Esophagus (tissue), 2 donors: Measurements from ENCODE around the gene POLG. TPM values are rescaled to one million over a fixed set of nuclear protein-coding genes. Genes with fewer than 3 reads are reported as not detected.

ENCODE experiments used
- H3K27ac ChIP-seq, 2 donors: one replicate each; pipeline ENCODE4 v1.5.1; 2013; ENCODE audit warnings: low read depth in 2 of 2, mild to moderate bottlenecking in 2 of 2, inconsistent platforms in 1 of 2, low read length in 1 of 2, moderate library complexity in 1 of 2
- H3K27me3 ChIP-seq, 2 donors: one replicate each; pipeline ENCODE4 v1.6.1; 2013; ENCODE audit warnings: low read length in 2 of 2, control low read depth in 1 of 2, mild to moderate bottlenecking in 1 of 2; ENCODE audit not compliant: insufficient read depth in 2 of 2, control insufficient read depth in 1 of 2
- H3K36me3 ChIP-seq, 2 donors: one replicate each; pipeline ENCODE4 v1.6.1; 2013; ENCODE audit warnings: low read length in 1 of 2; ENCODE audit not compliant: control insufficient read depth in 2 of 2, insufficient read depth in 2 of 2
- H3K4me1 ChIP-seq, 2 donors: one replicate each; pipeline ENCODE4 v1.6.1; 2013; ENCODE audit warnings: low read length in 1 of 2; ENCODE audit not compliant: control insufficient read depth in 2 of 2, insufficient read depth in 2 of 2
- H3K4me3 ChIP-seq, 2 donors: one replicate each; pipeline ENCODE4 v1.5.1; 2013; ENCODE audit warnings: low read length in 2 of 2, mild to moderate bottlenecking in 2 of 2, low read depth in 1 of 2, moderate library complexity in 1 of 2
- H3K9me3 ChIP-seq, 2 donors: one replicate each; pipeline ENCODE4 v1.6.1; 2013; ENCODE audit warnings: mild to moderate bottlenecking in 2 of 2, low read depth in 1 of 2, low read length in 1 of 2, moderate library complexity in 1 of 2; ENCODE audit not compliant: control insufficient read depth in 2 of 2, insufficient read depth in 1 of 2
- whole genome bisulfite sequencing, 2 donors: extraction: QIAGEN DNeasy Blood & Tissue Kit; methylation state at CpG; one replicate each; pipeline ENCODE4 v1.1.7; 2013; 5-methylcytosine and 5-hydroxymethylcytosine counted together
- polyA plus RNA-seq, 2 donors: library from polyadenylated mRNA; stranded (reverse); fragments of 200-250 nt; gene quantifications; one replicate each; pipeline ENCODE4 v1.2.3, GENCODE V29; 2013
- donor health status: healthy with polysubstance abuse.
- donor health status: Bipolar disorder and iron deficiency.

The POLG gene
- polyA plus RNA-seq, result 10 to 100 TPM; 27.2 to 48.1 TPM

- Histone ChIP-seq H3K4me3 (peak within 1 kb of the TSS; percentile 75 to 93), H3K9me3 (no peaks in the 10 kb centered on the region), H3K27ac (peak within 1 kb of the TSS; percentile 97), H3K36me3 (peaks cover 6 to 23% of the 10 kb centered on the region in 2 donors), H3K4me1 (peaks cover 9 to 20% of the 10 kb centered on the region in 2 donors), H3K27me3 (no peaks in the 10 kb centered on the region)
- whole genome bisulfite sequencing, 2 donors, result 0 to 1% methylated on average over 84 to 85 of the region's 85 CpGs
These were observed at the start of gene POLG for GRCh38 chr15:89334510-89335297. TSS of gene POLG (minus strand) at chr15:89334824. CDS start at chr15:89333754, 1,070 bp downstream.

- 78 to 79% methylated on average over 3 of the region's 3 CpGs for WGBS, 2 donors
- peaks cover 4 to 10% of the 10 kb centered on the region in 2 donors for H3K4me1 ChIP-seq
- H3K27me3 ChIP-seq, result peaks cover 0 to 3% of the 10 kb centered on the region in 2 donors
- H3K9me3 ChIP-seq, result peaks cover 0 to under 1% of the 10 kb centered on the region in 2 donors
- no peak overlapping the region for H3K27ac ChIP-seq
- no peaks in the 10 kb centered on the region for H3K36me3 ChIP-seq
- H3K4me3 ChIP-seq, result no peak overlapping the region
These were observed 49.6 kb upstream of the POLG start for GRCh38 chr15:89384176-89384604.

GRCh38 chr15:89383365-89384175 is 48.9 kb upstream of the POLG start:
- no peak overlapping the region for H3K27ac ChIP-seq
- H3K4me1 ChIP-seq, result peaks cover 8 to 16% of the 10 kb centered on the region in 2 donors
- H3K36me3 ChIP-seq, result no peaks in the 10 kb centered on the region
- WGBS, 2 donors, result 20 to 29% methylated on average over 10 of the region's 10 CpGs
- peaks cover 0 to 5% of the 10 kb centered on the region in 2 donors for H3K27me3 ChIP-seq
- H3K9me3 ChIP-seq, result peaks cover 0 to 3% of the 10 kb centered on the region in 2 donors
- H3K4me3 ChIP-seq, result no peak overlapping the region

GRCh38 chr15:89381888-89382686 is 47.5 kb upstream of the POLG start:
- 80 to 82% methylated on average over 11 of the region's 11 CpGs for WGBS, 2 donors
- Histone ChIP-seq H3K27ac (no peak overlapping the region), H3K36me3 (no peaks in the 10 kb centered on the region), H3K4me3 (no peak overlapping the region), H3K9me3 (peaks cover 0 to 3% of the 10 kb centered on the region in 2 donors), H3K4me1 (peaks cover 18 to 20% of the 10 kb centered on the region in 2 donors), H3K27me3 (peaks cover 0 to 12% of the 10 kb centered on the region in 2 donors)

- Histone ChIP-seq H3K36me3 (no peaks in the 10 kb centered on the region), H3K9me3 (peaks cover 0 to 3% of the 10 kb centered on the region in 2 donors), H3K4me1 (peaks cover 18 to 20% of the 10 kb centered on the region in 2 donors), H3K27ac (no peak overlapping the region), H3K27me3 (peaks cover 0 to 12% of the 10 kb centered on the region in 2 donors), H3K4me3 (no peak overlapping the region)
- 79 to 80% methylated on average over 3 of the region's 3 CpGs for WGBS, 2 donors
These were observed 46.7 kb upstream of the POLG start for GRCh38 chr15:89381331-89381730.

- 37 to 41% methylated on average over 5 of the region's 5 CpGs for WGBS, 2 donors
- Histone ChIP-seq H3K4me3 (no peak overlapping the region), H3K27me3 (peaks cover 4 to 17% of the 10 kb centered on the region in 2 donors), H3K36me3 (no peaks in the 10 kb centered on the region), H3K27ac (peak overlapping the region in 1 of 2 donors; percentile 59), H3K4me1 (peaks cover 18 to 20% of the 10 kb centered on the region in 2 donors), H3K9me3 (peaks cover 0 to 3% of the 10 kb centered on the region in 2 donors)
These were observed 45.2 kb upstream of the POLG start for GRCh38 chr15:89379818-89380217.

- peak overlapping the region in 1 of 2 donors; percentile 59 for H3K27ac ChIP-seq
- H3K36me3 ChIP-seq, result no peaks in the 10 kb centered on the region
- peaks cover 4 to 17% of the 10 kb centered on the region in 2 donors for H3K27me3 ChIP-seq
- WGBS, 2 donors, result 37 to 40% methylated on average over 28 of the region's 28 CpGs
- H3K9me3 ChIP-seq, result peaks cover 0 to 3% of the 10 kb centered on the region in 2 donors
- no peak overlapping the region for H3K4me3 ChIP-seq
- peaks cover 18 to 20% of the 10 kb centered on the region in 2 donors for H3K4me1 ChIP-seq
These were observed 44.6 kb upstream of the POLG start for GRCh38 chr15:89379251-89379695.

GRCh38 chr15:89378296-89379151 is 43.9 kb upstream of the POLG start:
- Histone ChIP-seq H3K9me3 (peaks cover 0 to 3% of the 10 kb centered on the region in 2 donors), H3K4me3 (peak overlapping the region in 1 of 2 donors; percentile 19), H3K4me1 (peaks cover 18 to 19% of the 10 kb centered on the region in 2 donors), H3K27ac (peak overlapping the region in 1 of 2 donors; percentile 42), H3K36me3 (no peaks in the 10 kb centered on the region), H3K27me3 (peaks cover 4 to 17% of the 10 kb centered on the region in 2 donors)
- 7 to 12% methylated on average over 69 to 76 of the region's 76 CpGs for WGBS, 2 donors
